ENCODE results near the gene SORCS3.

DNA sequence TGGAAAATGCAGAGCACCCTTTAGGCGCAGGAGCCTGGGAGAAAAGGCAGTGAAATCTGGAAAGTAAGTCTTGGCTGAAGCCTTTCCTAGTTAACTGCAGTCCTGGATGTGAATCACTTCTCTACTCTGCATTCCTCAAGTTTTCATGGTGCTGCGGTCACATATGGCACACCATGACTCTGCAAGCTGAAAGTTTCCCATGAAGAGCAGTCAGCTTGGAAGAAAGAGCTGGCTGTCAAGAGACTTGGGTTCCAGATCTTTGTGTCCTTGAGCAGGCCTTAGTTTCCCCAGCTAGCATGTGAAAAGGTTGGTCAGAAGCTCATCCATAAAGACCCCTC is 548.3 kb downstream of the SORCS3 start:
- TF ChIP-seq, protein P1, sequence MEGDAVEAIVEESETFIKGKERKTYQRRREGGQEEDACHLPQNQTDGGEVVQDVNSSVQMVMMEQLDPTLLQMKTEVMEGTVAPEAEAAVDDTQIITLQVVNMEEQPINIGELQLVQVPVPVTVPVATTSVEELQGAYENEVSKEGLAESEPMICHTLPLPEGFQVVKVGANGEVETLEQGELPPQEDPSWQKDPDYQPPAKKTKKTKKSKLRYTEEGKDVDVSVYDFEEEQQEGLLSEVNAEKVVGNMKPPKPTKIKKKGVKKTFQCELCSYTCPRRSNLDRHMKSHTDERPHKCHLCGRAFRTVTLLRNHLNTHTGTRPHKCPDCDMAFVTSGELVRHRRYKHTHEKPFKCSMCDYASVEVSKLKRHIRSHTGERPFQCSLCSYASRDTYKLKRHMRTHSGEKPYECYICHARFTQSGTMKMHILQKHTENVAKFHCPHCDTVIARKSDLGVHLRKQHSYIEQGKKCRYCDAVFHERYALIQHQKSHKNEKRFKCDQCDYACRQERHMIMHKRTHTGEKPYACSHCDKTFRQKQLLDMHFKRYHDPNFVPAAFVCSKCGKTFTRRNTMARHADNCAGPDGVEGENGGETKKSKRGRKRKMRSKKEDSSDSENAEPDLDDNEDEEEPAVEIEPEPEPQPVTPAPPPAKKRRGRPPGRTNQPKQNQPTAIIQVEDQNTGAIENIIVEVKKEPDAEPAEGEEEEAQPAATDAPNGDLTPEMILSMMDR (conservative IDR thresholded peaks at IDR 0.05), result no peak
- no peak for TF ChIP-seq EZH2 (IDR thresholded peaks at IDR 0.05; ENCODE audit: low read depth)
